ENCODE data around the gene SLCO2A1.

The SLCO2A1 gene

GRCh38 chr3:133935843-133936769 is 93.6 kb downstream of the SLCO2A1 start:
- DNase-seq (ENCODE audit: extremely low spot score) = no peak
- TF ChIP-seq ELF4 (IDR thresholded peaks at IDR 0.05) (no peak), ZNF384 (IDR thresholded peaks at IDR 0.05) (no peak), HDGF (IDR thresholded peaks at IDR 0.05; ENCODE audit: borderline replicate concordance) (no peak)
- CTCF ChIA-PET = no interaction called here
- POLR2A ChIA-PET = no interaction called here

DNA sequence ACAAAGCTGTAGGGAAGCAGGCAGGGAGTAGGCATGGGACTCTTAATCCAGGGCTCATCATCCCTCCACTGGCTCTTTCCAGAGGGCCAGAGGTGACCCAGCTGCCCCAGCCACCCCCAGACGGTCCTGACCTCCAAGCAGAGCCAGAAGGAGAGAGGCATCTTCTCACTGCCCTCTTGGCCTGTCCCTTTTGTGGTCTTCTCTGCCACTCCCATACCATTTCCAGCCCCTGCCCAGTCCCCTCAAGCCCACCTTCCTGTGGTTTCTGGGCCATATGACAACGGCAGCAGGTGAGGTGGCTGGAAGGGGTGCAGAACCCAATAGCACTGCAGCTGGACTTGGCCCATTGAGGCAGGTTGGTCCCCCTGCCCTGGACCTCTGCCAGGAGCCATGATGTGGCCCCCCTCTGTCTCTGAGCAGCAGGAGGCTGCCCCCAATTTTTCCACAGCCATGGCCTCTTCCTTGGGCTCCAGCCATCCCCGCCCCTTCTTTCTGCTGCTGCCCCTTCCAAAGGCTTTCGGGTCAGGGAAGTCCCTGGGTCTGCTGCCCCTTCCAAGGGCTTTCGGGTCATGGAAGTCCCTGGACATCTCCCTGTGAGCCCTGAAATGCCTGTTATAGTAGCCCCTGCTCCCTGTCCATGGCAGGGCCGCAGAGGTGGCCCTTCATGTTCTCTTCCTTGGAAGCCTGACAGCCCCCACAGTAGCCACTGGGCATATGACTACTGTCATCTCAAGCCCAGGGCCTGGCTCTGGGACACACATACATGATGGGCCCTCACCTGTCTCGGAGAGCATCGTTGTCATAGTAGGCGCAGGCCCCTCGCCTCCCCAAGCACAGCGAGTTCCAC is 94.5 kb downstream of the SLCO2A1 start:
- ChIA-PET POLR2A (no interaction called here), CTCF (no interaction called here)
- TF ChIP-seq LEF1 (IDR thresholded peaks at IDR 0.05; ENCODE audit: borderline replicate concordance) = no peak

DNA sequence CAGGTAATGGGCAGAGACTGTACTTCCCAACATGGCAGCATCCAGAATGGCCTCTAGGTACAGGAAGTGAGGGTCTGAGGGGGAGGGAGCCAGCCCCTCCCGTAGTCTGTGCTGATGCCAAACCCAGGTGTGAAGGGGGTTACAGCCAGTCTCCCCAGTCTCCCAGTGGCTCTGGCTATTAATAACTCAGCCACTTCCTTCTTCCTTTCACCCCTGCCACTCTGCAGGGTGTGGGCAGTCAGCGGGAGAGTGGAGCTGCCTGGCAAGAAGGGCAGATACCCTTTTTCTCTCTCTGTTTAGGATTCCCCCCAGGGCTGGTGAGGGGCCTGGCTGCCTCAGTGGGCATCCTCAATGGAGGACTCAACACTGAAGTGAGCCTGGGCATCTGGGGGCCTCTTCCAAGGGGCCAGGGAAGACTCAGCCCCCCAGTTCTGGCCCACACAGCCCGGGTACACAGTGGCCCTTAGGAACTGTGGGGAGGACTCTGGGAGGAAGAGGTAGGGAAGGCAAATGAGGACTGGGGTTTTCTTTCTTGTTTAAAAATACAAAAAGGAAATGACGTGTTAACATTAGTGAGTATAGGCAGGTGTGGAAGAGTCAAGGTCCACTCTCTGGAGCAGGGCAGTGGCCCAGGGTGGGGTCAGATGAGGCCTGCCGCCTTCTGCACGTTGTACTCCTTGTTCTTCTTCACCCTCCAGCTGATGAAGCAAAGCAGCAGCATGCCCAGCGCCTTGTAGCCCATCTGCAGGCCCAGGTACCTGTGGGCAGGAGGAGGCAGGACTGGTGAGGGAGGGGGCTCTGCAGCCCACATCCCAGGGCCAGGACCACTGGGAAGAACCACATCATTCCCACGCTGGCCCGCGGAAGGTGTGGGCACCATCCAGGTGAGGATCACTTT is 95.4 kb downstream of the SLCO2A1 start:
- DNase-seq (ENCODE audit: extremely low spot score) = no peak
- ChIA-PET POLR2A (no interaction called here), CTCF (interaction anchor here (0.7 kb wide), 1 partner anchor 25 kb away, joined by 3 read pairs; no protein-coding TSS in a partner anchor)
- no peak for TF ChIP-seq FOXK2 (IDR thresholded peaks at IDR 0.05)
- TF ChIP-seq ARNT (IDR thresholded peaks at IDR 0.05) = no peak
- no peak for TF ChIP-seq SP1 (IDR thresholded peaks at IDR 0.05)
- TF ChIP-seq ELF4 (IDR thresholded peaks at IDR 0.05) = no peak
- no peak for TF ChIP-seq HDGF (IDR thresholded peaks at IDR 0.05; ENCODE audit: borderline replicate concordance)
- TF ChIP-seq, protein P1, sequence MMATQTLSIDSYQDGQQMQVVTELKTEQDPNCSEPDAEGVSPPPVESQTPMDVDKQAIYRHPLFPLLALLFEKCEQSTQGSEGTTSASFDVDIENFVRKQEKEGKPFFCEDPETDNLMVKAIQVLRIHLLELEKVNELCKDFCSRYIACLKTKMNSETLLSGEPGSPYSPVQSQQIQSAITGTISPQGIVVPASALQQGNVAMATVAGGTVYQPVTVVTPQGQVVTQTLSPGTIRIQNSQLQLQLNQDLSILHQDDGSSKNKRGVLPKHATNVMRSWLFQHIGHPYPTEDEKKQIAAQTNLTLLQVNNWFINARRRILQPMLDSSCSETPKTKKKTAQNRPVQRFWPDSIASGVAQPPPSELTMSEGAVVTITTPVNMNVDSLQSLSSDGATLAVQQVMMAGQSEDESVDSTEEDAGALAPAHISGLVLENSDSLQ (IDR thresholded peaks at IDR 0.05) = no peak

More for the DNA sequence above, 94.5 kb downstream of the SLCO2A1 start:
- DNase-seq (ENCODE audit: extremely low spot score) = no peak

- TF ChIP-seq LEF1 (IDR thresholded peaks at IDR 0.05; ENCODE audit: borderline replicate concordance) (no peak), SP1 (IDR thresholded peaks at IDR 0.05) (no peak), FOXK2 (IDR thresholded peaks at IDR 0.05) (no peak), FOXA1 (IDR thresholded peaks at IDR 0.05) (no peak), ZNF384 (IDR thresholded peaks at IDR 0.05) (no peak)
- no peak for DNase-seq (ENCODE audit: extremely low spot score)
- CTCF ChIA-PET = interaction anchor here (0.6 to 0.7 kb wide), 2 partner anchors 24 to 82 kb away, joined by 3 to 7 read pairs; no protein-coding TSS in a partner anchor
- POLR2A ChIA-PET = no interaction called here
These were observed 96.4 kb downstream of the SLCO2A1 start for GRCh38 chr3:133933097-133934024.

GRCh38 chr3:133932009-133932408 is 97.7 kb downstream of the SLCO2A1 start:
- POLR2A ChIA-PET = no interaction called here

GRCh38 chr3:133931084-133931483 is 98.6 kb downstream of the SLCO2A1 start:
- POLR2A ChIA-PET = no interaction called here
- no peak for DNase-seq (ENCODE audit: extremely low spot score)

More at GRCh38 chr3:133932009-133932408, 97.7 kb downstream of the SLCO2A1 start:
- DNase-seq (ENCODE audit: extremely low spot score) = no peak
- no peak for TF ChIP-seq FOXK2 (IDR thresholded peaks at IDR 0.05)
- no peak for TF ChIP-seq TARDBP (IDR thresholded peaks at IDR 0.05)
- TF ChIP-seq ELF4 (IDR thresholded peaks at IDR 0.05) = no peak
- no peak for TF ChIP-seq FOXM1 (IDR thresholded peaks at IDR 0.05; ENCODE audit: borderline replicate concordance)
- TF ChIP-seq CTBP1 (IDR thresholded peaks at IDR 0.05; ENCODE audit: borderline replicate concordance) = no peak
- TF ChIP-seq FOXA1 (IDR thresholded peaks at IDR 0.05) = no peak
- TF ChIP-seq SP1 (IDR thresholded peaks at IDR 0.05) = no peak
- TF ChIP-seq LEF1 (IDR thresholded peaks at IDR 0.05; ENCODE audit: borderline replicate concordance) = no peak
- no peak for TF ChIP-seq ARNT (IDR thresholded peaks at IDR 0.05)
- TF ChIP-seq SUZ12 (IDR thresholded peaks at IDR 0.05) = no peak
- TF ChIP-seq L3MBTL2 (conservative IDR thresholded peaks at IDR 0.05) = no peak
- TF ChIP-seq HDGF (IDR thresholded peaks at IDR 0.05; ENCODE audit: borderline replicate concordance) = no peak
- no peak for TF ChIP-seq NFRKB (IDR thresholded peaks at IDR 0.05)
- TF ChIP-seq, protein P1 (IDR thresholded peaks at IDR 0.05) = no peak
- TF ChIP-seq ZNF384 (IDR thresholded peaks at IDR 0.05) = no peak
- no peak for TF ChIP-seq BHLHE40 (IDR thresholded peaks at IDR 0.05; ENCODE audit: borderline replicate concordance)
- CTCF ChIA-PET = interaction anchor here (0.6 kb wide), 1 partner anchor 95 kb away, joined by 3 read pairs; no protein-coding TSS in a partner anchor

More at GRCh38 chr3:133931084-133931483, 98.6 kb downstream of the SLCO2A1 start:
- CTCF ChIA-PET = interaction anchor here (0.6 kb wide), 1 partner anchor 95 kb away, joined by 3 read pairs; no protein-coding TSS in a partner anchor
- TF ChIP-seq BHLHE40 (IDR thresholded peaks at IDR 0.05; ENCODE audit: borderline replicate concordance) (no peak), SP1 (IDR thresholded peaks at IDR 0.05) (no peak), FOXK2 (IDR thresholded peaks at IDR 0.05) (no peak), SUZ12 (IDR thresholded peaks at IDR 0.05) (no peak), HDGF (IDR thresholded peaks at IDR 0.05; ENCODE audit: borderline replicate concordance) (no peak), L3MBTL2 (conservative IDR thresholded peaks at IDR 0.05) (no peak), ZNF384 (IDR thresholded peaks at IDR 0.05) (no peak), CTBP1 (IDR thresholded peaks at IDR 0.05; ENCODE audit: borderline replicate concordance) (no peak), FOXM1 (IDR thresholded peaks at IDR 0.05; ENCODE audit: borderline replicate concordance) (no peak), FOXA1 (IDR thresholded peaks at IDR 0.05) (no peak)

Measured in HEK293T (cell line).